NCI-H510A treated with DMSO at 0.1 percent for 48 hours (cell line): Measurements from ENCODE around the gene STON1.
"Not testable (repeated sequence)": the region's sequence is repeated elsewhere in the genome, so short reads cannot be mapped to it uniquely, and the experiment has no call there.

ENCODE experiments used
- DNase-seq: peaks from one replicate; lab custom pipeline; 2025; lab: John Stamatoyannopoulos, UW

Gene STON1

GRCh38 chr2:48620604-48621003, 90.7 kb downstream of the STON1 start:
- DNase-seq: no peak

- DNase-seq: not testable (repeated sequence)
Observed at GRCh38 chr2:48622691-48623090, 92.7 kb downstream of the STON1 start.

DNA sequence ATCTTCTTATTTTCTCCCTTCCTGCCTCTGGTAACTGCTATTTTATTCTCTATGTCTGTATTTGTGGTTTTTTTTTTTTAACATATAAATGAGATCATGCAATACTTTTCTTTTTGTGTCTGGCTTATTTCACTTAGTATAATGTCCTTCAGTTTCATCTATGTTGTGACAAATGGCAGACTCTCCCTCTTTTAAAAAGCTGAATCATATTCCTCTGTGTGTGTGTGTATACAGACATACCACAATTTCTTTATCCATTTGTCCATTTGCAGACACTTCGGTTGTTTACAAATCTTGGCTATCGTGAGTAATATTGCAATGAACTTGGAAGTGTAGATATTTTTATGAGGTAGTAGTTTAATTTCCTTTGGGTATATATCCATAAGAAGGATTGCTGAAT, 94.7 kb downstream of the STON1 start:
- DNase-seq: no peak

GRCh38 chr2:48626047-48626446, 96.1 kb downstream of the STON1 start:
- no peak for DNase-seq

DNA sequence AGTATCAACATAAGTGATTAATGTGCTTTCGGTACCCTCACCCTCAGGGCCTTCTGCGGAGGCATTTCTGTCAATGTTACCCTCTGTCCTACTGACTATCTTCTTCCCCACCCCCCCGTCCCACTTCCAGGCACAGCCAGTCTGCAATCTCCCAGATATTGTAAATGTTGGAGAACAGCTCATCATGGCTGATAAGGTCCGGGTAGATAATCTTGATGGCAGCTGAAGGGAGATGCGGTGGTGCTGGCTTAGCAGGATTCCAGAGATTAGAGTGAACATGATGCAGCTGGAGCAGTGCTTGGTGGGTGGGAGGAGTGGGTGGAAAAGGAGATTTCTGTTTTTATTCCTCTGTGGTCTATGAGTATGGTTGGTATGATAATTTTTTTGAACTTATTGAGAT, 103.2 kb downstream of the STON1 start:
- DNase-seq: no peak

- no peak for DNase-seq
Observed at GRCh38 chr2:48635786-48636185, 105.8 kb downstream of the STON1 start.

DNA sequence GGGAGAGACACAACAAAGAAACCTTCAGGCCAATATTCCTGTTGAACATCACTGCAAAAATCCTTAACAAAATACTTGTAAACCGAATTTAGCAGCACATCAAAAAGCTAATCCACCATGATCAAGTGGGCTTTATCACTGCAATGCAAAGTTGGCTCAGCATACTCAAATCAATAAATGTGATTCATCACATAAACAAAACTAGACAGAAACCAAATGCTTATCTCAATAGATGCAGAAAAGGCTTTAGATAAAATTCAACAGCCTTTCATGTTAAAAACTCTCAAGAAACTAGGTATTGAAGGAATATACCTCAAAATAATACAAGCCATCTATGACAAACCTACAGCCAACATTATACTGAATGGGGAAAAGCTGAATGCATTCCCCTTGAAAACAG, 108.3 kb downstream of the STON1 start:
- no peak for DNase-seq
